Renal pelvis (tissue), 4 donors: ENCODE results near the gene HOXD13. TPM values are rescaled to one million over a fixed set of nuclear protein-coding genes. Genes with fewer than 3 reads are reported as not detected.

ENCODE experiments used
- DNase-seq: peaks from one replicate; pipeline ENCODE4 v3.0.0-alpha.2; 2013
- polyA plus RNA-seq, 3 donors: library from polyadenylated mRNA; unstranded; fragments of 120-200 nt; gene quantifications; one replicate each; pipeline ENCODE4 v1.2.1, GENCODE V29; 2013; ENCODE audit not compliant: insufficient read length in 3 of 3

Gene HOXD13
- polyA plus RNA-seq, 3 donors = 0.08 to 0.33 (median 0.20) TPM

GRCh38 chr2:176118601-176119339 lies 26.2 kb downstream of the HOXD13 start:
- peak; percentile 94 for DNase-seq

GRCh38 chr2:176120364-176121189 lies 28.1 kb downstream of the HOXD13 start:
- no peak for DNase-seq

- DNase-seq = no peak
These were observed 28.9 kb downstream of the HOXD13 start for GRCh38 chr2:176121190-176122051.

GRCh38 chr2:176122052-176122682 lies 29.6 kb downstream of the HOXD13 start:
- no peak for DNase-seq

- DNase-seq = no peak
These were observed 30.3 kb downstream of the HOXD13 start, which contains the start of gene HOXD9 for GRCh38 chr2:176122683-176123410. TSS of gene HOXD9 (plus strand) at chr2:176122719. CDS start at chr2:176122769, 50 bp downstream.

- DNase-seq = no peak
These were observed 31.0 kb downstream of the HOXD13 start for GRCh38 chr2:176123411-176124109.

- no peak for DNase-seq
These were observed 31.8 kb downstream of the HOXD13 start for GRCh38 chr2:176124110-176124946.

GRCh38 chr2:176124947-176125771 lies 32.6 kb downstream of the HOXD13 start:
- DNase-seq = no peak

GRCh38 chr2:176125772-176126054 lies 33.2 kb downstream of the HOXD13 start:
- no peak for DNase-seq

- peak; percentile 86 for DNase-seq
These were observed 34.6 kb downstream of the HOXD13 start for GRCh38 chr2:176126929-176127773.

GRCh38 chr2:176127774-176128072 lies 35.2 kb downstream of the HOXD13 start:
- no peak for DNase-seq

GRCh38 chr2:176128172-176128981 lies 35.9 kb downstream of the HOXD13 start:
- no peak for DNase-seq

- DNase-seq = peak; percentile 89
These were observed 36.7 kb downstream of the HOXD13 start, which contains the start of gene HOXD8 for GRCh38 chr2:176128982-176129796. TSS of gene HOXD8 (plus strand) at chr2:176129705. CDS start at chr2:176130367, 662 bp downstream.

- DNase-seq = no peak
These were observed 37.3 kb downstream of the HOXD13 start for GRCh38 chr2:176129813-176130146.

GRCh38 chr2:176130147-176130956 lies 37.8 kb downstream of the HOXD13 start:
- DNase-seq = peak; percentile 94
